ENCODE results near the gene ORC4. TPM values are rescaled to one million over a fixed set of nuclear protein-coding genes. Genes with fewer than 3 reads are reported as not detected.

Gene ORC4
- polyA plus RNA-seq, 3 donors, result 30.2 to 34.0 (median 33.1) TPM

- no peak for DNase-seq
- intact Hi-C loops (cut with micrococcal nuclease), result no loop called here
- Mint-ChIP-seq H3K27me3 (ENCODE audit: low read depth in 3 of 3) (no peaks in the 10 kb centered on the region), H3K4me3 (no peak overlapping the region), H3K36me3 (peaks cover 46 to 48% of the 10 kb centered on the region in 2 donors), H3K4me1 (no peaks in the 10 kb centered on the region), H3K9me3 (no peaks in the 10 kb centered on the region), H3K27ac (no peak overlapping the region)
- Histone ChIP-seq H3K4me3 (replicated peaks in 1 of 3; ENCODE audit: low read depth in 2 of 3, low read length in 3 of 3) (no peak overlapping the region), H2AFZ (ENCODE audit: insufficient read depth, low read depth, low read length, poor library complexity, severe bottlenecking) (no peak overlapping the region), H3K79me2 (ENCODE audit: insufficient read depth, low read length) (no peaks in the 10 kb centered on the region), H3K27ac (ENCODE audit: low read depth in 1 of 2, low read length in 2 of 2) (no peak overlapping the region), H3K9ac (ENCODE audit: insufficient read depth, low read length, poor library complexity, severe bottlenecking) (no peak overlapping the region), H3K4me2 (replicated peaks; ENCODE audit: extremely low read depth, low read length, poor library complexity, severe bottlenecking) (no peak overlapping the region), H4K20me1 (ENCODE audit: insufficient read depth, low read length) (peaks cover 11% of the 10 kb centered on the region), H3K27me3 (ENCODE audit: control insufficient read depth in 2 of 2, insufficient read depth in 2 of 2, low read length in 2 of 2) (no peaks in the 10 kb centered on the region), H3K36me3 (replicated peaks in 1 of 2; ENCODE audit: control insufficient read depth in 1 of 2, insufficient read depth in 2 of 2, low read length in 2 of 2) (peaks cover 21 to 66% of the 10 kb centered on the region in 2 donors), H3K4me1 (ENCODE audit: control insufficient read depth in 1 of 2, insufficient read depth in 2 of 2, low read length in 2 of 2) (no peaks in the 10 kb centered on the region), H3K9me3 (replicated peaks in 1 of 2; ENCODE audit: control insufficient read depth in 1 of 2, insufficient read depth in 1 of 2, low read length in 2 of 2) (no peaks in the 10 kb centered on the region)
- no peak for TF ChIP-seq CTCF (IDR thresholded peaks at IDR 0.05)
- no CpG with 5 or more reads among the region's 3 CpGs for WGBS (ENCODE audit: insufficient coverage)
Observed at GRCh38 chr2:147924647-147925046, 95.9 kb downstream of the ORC4 start.

- Histone ChIP-seq H3K27ac (ENCODE audit: low read depth in 1 of 2, low read length in 2 of 2) (no peak overlapping the region), H3K4me2 (replicated peaks; ENCODE audit: extremely low read depth, low read length, poor library complexity, severe bottlenecking) (no peak overlapping the region), H3K4me1 (ENCODE audit: control insufficient read depth in 1 of 2, insufficient read depth in 2 of 2, low read length in 2 of 2) (no peaks in the 10 kb centered on the region), H3K36me3 (replicated peaks in 1 of 2; ENCODE audit: control insufficient read depth in 1 of 2, insufficient read depth in 2 of 2, low read length in 2 of 2) (peaks cover 21 to 71% of the 10 kb centered on the region in 2 donors), H3K79me2 (ENCODE audit: insufficient read depth, low read length) (no peaks in the 10 kb centered on the region), H2AFZ (ENCODE audit: insufficient read depth, low read depth, low read length, poor library complexity, severe bottlenecking) (no peak overlapping the region), H4K20me1 (ENCODE audit: insufficient read depth, low read length) (peaks cover 11% of the 10 kb centered on the region), H3K9me3 (replicated peaks in 1 of 2; ENCODE audit: control insufficient read depth in 1 of 2, insufficient read depth in 1 of 2, low read length in 2 of 2) (no peaks in the 10 kb centered on the region), H3K4me3 (replicated peaks in 1 of 3; ENCODE audit: low read depth in 2 of 3, low read length in 3 of 3) (no peak overlapping the region), H3K27me3 (ENCODE audit: control insufficient read depth in 2 of 2, insufficient read depth in 2 of 2, low read length in 2 of 2) (no peaks in the 10 kb centered on the region), H3K9ac (ENCODE audit: insufficient read depth, low read length, poor library complexity, severe bottlenecking) (no peak overlapping the region)
- Mint-ChIP-seq H3K27ac (no peak overlapping the region), H3K27me3 (ENCODE audit: low read depth in 3 of 3) (no peaks in the 10 kb centered on the region), H3K36me3 (peaks cover 52 to 53% of the 10 kb centered on the region in 2 donors), H3K9me3 (no peaks in the 10 kb centered on the region), H3K4me3 (no peak overlapping the region), H3K4me1 (no peaks in the 10 kb centered on the region)
- intact Hi-C loops (cut with micrococcal nuclease), result no loop called here
- TF ChIP-seq CTCF (IDR thresholded peaks at IDR 0.05), result no peak
- DNase-seq, result no peak
- 100% methylated on average over 1 of the region's 3 CpGs for WGBS (ENCODE audit: insufficient coverage)
Observed at GRCh38 chr2:147923846-147924245, 96.7 kb downstream of the ORC4 start.

All from CD14-positive monocyte (primary cell).